GM10847 (cell line): Measurements from ENCODE around the gene OLFM2.

Source experiments
- POLR2A ChIP-seq: IDR thresholded peaks from 2 replicates; pipeline ENCODE4 v1.6.1; 2011; ENCODE audit not compliant: insufficient read length; ENCODE audit errors: extremely low read depth

The OLFM2 gene

GRCh38 chr19:9916719-9917118 is 19.6 kb downstream of the OLFM2 start:
- TF ChIP-seq POLR2A, result no peak

GRCh38 chr19:9914315-9915207 is 21.8 kb downstream of the OLFM2 start:
- no peak for TF ChIP-seq POLR2A

- TF ChIP-seq POLR2A, result no peak
Observed at GRCh38 chr19:9914001-9914314, 22.4 kb downstream of the OLFM2 start.

DNA sequence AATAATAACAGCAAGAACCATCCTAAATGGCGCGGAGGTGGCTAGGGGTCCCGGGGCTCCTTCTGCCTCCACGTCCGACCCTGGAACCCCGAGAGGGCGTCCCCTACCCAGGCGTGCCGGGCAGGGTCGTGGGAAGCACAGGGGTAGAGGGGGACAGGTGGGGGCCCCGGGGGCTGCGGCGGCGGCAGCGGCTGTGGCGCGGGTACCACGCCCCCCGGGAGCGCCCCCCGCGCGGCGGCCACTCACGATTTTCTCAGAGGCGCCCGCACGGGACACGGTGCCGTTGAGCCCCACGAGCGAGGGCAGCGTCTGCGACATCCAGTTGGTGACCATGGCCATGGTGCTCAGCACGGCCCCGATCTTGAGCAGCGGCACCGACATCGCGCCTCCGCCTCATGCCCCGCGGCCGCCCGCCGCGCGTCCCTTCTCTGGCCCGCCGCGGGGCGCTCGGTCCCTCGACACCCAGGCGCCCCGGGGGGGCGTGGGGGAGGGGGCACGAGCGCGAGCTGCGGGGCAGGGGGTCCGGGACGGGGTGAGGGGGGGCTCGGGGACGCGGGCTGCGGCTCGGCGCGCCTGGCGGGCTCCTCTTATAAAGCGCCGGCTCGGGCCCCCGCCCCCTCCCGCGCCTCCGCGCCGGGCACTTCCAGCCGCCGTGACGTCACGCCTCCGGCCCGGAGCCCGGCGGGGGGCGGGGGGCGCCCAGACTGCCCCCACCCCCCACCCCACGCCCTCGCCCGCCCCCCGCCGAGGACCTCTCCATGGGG is 22.9 kb downstream of the OLFM2 start:
- TF ChIP-seq POLR2A, result no peak

GRCh38 chr19:9912551-9913236 is 23.6 kb downstream of the OLFM2 start:
- no peak for TF ChIP-seq POLR2A

DNA sequence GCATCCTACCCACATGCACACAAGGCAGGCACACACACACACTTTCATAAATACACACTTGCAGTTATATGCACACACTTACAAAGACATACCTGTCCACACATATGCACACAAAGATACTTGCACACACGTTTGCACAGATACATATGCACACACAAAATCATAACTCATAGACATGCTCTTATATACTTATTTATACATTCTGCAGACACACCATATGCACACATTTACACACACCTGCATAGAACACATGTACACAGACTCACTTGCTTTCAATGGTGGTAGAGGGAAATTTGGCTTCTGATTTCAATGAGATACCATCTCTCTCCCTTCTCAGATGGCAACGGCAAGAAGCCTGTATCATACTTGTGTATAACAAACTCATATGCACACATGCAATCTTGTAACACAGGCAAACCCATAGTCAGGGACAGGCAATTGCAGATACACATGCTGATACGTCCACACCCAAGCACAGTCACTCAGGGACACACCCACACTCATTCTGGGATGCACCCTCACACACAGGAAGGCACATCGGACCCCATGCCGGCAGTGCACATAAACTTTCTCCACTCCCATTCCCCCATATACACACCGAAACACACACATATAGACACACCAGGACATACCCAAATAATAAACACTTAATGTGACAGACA is 24.7 kb downstream of the OLFM2 start:
- TF ChIP-seq POLR2A, result no peak

DNA sequence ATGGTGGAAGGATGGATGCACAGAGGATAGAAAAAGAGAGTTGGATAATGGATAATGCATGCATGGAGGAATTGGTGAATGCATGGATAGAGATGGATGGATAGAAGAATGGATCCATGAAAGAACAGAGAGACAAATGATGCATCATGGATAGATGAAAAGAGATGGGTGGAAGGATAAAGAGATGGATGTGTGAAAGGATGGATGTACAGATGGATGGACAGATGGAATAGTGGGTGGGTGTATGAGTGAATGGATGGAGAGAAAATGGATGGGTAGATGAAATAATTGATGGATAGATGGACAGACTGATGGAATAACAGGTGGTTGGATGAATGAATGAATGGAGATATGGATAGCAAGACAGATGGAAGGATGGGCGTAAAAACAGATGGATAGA is 25.7 kb downstream of the OLFM2 start:
- no peak for TF ChIP-seq POLR2A

GRCh38 chr19:9909251-9909650 is 27.1 kb downstream of the OLFM2 start:
- no peak for TF ChIP-seq POLR2A

- TF ChIP-seq POLR2A, result no peak
Observed at GRCh38 chr19:9906475-9907087, 29.7 kb downstream of the OLFM2 start.

- no peak for TF ChIP-seq POLR2A
Observed at GRCh38 chr19:9903336-9903735, 33.0 kb downstream of the OLFM2 start.

DNA sequence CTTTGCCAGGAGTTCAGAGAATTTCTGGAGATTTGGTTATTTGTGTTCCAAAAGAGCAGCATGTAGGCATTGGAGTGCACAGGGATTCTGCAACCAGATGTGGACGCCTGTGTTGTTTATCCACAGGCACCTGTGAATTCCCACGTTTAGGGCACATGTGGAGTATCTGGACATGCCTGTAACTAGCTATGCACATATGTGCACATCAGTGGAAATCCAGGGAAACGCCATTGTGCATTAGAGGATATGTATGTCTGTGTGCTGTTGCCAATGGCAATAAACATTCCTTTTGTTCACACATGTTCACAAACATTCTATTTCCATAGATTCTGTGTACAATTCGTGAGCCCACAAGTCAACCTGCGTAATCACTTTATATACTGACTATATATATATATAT is 34.7 kb downstream of the OLFM2 start:
- TF ChIP-seq POLR2A, result no peak

GRCh38 chr19:9901020-9901419 is 35.3 kb downstream of the OLFM2 start:
- no peak for TF ChIP-seq POLR2A

DNA sequence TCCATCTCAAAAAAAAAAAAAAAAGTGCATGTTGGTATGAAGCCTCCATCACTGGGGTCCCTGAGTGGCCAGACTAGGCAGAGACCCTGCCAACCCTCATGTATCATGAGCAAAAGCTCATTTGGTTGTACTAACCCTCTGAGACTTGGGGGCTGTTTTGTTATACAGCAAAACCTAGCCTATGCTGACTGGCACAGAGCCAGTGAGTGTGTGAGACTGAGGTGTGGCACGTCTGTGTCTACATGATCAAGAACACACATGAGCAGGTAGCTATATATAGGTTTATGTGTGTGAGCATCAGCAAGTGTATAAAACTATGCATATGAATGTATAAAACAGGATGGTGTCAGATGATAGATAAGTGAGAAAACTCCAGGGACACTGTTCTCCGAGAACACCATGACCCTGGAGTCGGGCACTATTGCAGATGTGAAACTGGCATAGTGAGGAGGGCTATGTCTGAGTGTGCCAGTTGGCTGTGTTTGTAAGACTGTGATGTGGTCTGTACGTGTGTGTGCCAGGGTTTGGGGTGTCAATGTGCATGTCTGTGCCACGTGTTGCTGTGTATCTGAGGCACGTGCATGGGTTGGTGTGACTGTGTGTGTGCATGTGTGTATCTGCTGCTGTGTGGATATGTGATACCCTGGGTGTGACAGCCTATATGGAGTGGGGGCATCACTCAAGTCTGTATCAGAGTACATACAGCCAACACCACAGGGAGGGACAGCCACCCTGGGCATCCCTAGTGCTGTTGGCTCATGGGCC is 44.5 kb downstream of the OLFM2 start:
- TF ChIP-seq POLR2A, result no peak

DNA sequence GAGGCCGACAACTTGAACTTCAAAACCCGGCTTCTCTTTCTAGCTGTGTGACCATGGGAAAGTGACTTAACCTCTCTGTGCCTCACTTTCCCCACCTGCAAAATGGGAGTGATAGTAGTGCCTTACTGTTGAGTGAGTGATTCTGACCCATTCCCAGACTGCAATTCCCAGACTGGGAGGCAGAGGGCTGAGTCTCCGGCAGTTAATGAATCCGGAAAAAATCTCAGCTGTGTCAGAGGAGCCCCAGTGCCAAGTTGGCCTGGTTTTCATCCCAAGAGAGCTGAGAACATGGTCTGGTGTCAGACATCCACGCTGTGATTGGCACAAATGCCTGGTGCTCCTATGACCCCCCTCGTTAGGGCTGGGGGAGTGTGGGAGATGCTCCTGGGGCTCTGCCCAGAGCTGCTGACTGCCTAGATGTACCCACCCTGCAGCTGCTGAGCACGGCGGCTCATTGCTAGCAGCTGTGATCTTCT is 51.2 kb downstream of the OLFM2 start:
- no peak for TF ChIP-seq POLR2A
